Stimulated activated CD4-positive, alpha-beta T cell treated with anti-CD3 and anti-CD28 coated beads, Interleukin-2, amount 100 ng/mL, for 48 hours (primary cell): ENCODE measurements around the gene LENG8.
"Not testable (repeated sequence)": the region's sequence is repeated elsewhere in the genome, so short reads cannot be mapped to it uniquely, and the experiment has no call there.

Experiments
- DNase-seq, 2 donors: peaks; one replicate each; pipeline ENCODE4 v3.0.0-alpha.2; 2020

Gene LENG8

GRCh38 chr19:54489341-54489740 lies 40.3 kb downstream of the LENG8 start:
- DNase-seq, result no peak

GRCh38 chr19:54489766-54490165 lies 40.8 kb downstream of the LENG8 start:
- DNase-seq, result no peak

GRCh38 chr19:54492568-54492967 lies 43.6 kb downstream of the LENG8 start:
- no peak for DNase-seq

- DNase-seq, result not testable (repeated sequence)
Measured at GRCh38 chr19:54493056-54493455, 44.1 kb downstream of the LENG8 start.

- no peak for DNase-seq
Measured at GRCh38 chr19:54493967-54494585, 45.1 kb downstream of the LENG8 start.

DNA sequence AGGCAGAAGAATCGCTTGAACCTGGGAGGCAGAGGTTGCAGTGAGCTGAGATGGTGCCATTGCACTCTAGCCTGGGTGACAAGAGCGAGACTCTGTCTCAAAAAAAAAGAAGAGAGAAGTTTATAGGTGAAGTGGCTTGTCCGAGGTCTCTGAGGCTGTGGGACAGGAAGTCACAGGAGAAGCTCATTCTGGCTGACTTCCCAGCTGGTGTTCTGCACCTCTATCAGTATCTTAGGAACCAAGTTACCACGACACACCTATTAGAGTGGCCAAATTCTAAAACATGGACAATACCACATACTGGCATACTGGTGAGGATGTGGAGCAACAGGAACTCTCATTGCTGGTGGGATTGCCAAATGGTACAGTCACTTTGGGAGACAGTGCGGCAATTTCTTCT lies 46.3 kb downstream of the LENG8 start:
- not testable (repeated sequence) for DNase-seq

GRCh38 chr19:54497747-54498450 lies 48.9 kb downstream of the LENG8 start:
- DNase-seq, result not testable (repeated sequence)

GRCh38 chr19:54498451-54498772 lies 49.4 kb downstream of the LENG8 start:
- not testable (repeated sequence) for DNase-seq

DNA sequence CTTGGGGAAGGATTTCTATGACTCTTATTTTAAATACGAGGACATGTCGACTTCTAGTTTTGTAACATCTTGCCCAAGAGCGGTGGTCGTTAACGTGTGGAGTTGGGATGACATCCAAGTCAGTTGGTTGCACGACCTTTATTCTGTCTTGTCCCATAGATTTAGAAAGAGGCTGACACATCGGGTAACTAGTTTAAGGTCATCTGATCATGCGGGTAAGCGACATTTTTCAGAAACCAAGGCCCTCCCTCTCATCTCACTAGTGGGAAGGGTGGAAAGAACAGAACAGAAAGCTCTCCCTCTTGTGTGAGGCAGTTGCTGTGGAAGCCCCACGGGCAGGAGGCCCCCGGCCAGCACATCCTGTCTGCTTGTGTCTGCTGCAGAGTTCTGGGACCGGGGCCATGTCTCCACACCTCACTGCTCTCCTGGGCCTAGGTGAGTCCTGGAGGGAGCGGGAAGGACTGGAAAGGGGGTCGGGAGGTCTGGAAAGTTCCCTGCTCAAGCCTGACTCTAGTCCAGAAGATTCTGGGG lies 53.6 kb downstream of the LENG8 start, which contains the start of gene LAIR2:
Gene LAIR2 (plus strand): TSS at position 314 of the 531 bp plus-strand sequence. CDS start 88 bp downstream, at position 402.
- DNase-seq, result no peak

- not testable (repeated sequence) for DNase-seq
Measured at GRCh38 chr19:54505542-54505941, 56.5 kb downstream of the LENG8 start.

DNA sequence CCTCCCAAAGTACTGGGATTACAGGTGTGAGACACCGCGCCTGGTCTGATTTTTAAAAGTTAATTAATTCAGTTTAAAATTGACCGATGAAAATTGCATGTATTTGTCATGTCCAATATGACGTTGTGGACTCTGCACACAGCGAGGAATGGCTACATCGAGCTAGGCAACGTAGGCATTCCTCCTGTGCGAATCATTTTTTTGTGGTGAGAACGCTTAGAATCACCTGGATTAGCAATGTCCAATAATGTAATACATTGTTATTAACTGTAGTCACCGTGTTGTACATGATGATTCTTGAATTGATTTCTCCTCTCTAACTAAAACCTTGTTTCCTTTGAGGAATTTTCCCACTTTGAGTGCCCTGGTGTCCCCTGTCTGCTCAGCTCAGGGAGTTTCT lies 57.1 kb downstream of the LENG8 start:
- no peak for DNase-seq

GRCh38 chr19:54507038-54507717 lies 58.2 kb downstream of the LENG8 start:
- DNase-seq, result not testable (repeated sequence)

DNA sequence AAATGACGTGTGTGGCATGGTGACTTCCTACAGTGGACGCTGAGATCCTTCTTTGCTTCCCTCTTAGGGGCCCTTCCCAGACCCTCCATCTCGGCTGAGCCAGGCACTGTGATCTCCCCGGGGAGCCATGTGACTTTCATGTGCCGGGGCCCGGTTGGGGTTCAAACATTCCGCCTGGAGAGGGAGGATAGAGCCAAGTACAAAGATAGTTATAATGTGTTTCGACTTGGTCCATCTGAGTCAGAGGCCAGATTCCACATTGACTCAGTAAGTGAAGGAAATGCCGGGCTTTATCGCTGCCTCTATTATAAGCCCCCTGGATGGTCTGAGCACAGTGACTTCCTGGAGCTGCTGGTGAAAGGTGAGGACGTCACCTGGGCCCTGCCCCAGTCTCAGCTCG lies 58.8 kb downstream of the LENG8 start:
- DNase-seq, result no peak

- not testable (repeated sequence) for DNase-seq
Measured at GRCh38 chr19:54508487-54508886, 59.5 kb downstream of the LENG8 start.

GRCh38 chr19:54509200-54509940 lies 60.4 kb downstream of the LENG8 start:
- not testable (repeated sequence) for DNase-seq
